ENCODE data around the gene STOX2.
"Not testable (repeated sequence)": the region's sequence is repeated elsewhere in the genome, so short reads cannot be mapped to it uniquely, and the experiment has no call there.

The STOX2 gene

GRCh38 chr4:183935355-183936005 is 30.4 kb downstream of the STOX2 start:
- in situ Hi-C loops (cut with MboI; ENCODE audit: low sequenced_read_pairs) = no loop called here

DNA sequence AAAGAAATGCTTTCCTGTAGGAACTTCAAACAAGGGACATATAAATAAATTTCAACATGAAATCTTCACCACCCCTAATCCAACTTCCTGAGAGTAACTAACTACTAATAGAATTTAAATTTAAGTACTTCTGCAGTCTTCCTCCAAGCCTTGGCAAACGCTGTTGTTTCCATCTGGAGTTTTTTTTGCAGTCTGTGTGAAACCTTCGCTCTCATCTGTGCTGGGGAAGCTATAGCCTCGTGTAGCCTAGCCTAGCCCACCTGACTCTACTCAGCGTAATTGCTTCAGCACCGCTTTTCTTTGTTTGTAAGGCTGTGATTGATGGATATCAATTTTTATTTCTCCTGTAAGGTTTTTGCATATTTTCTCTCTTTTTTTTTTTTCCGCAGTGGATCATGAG is 30.9 kb downstream of the STOX2 start:
- in situ Hi-C loops (cut with MboI; ENCODE audit: low sequenced_read_pairs) = no loop called here

- in situ Hi-C loops (cut with MboI; ENCODE audit: low sequenced_read_pairs) = no loop called here
Measured at GRCh38 chr4:183936574-183937345, 31.7 kb downstream of the STOX2 start.

DNA sequence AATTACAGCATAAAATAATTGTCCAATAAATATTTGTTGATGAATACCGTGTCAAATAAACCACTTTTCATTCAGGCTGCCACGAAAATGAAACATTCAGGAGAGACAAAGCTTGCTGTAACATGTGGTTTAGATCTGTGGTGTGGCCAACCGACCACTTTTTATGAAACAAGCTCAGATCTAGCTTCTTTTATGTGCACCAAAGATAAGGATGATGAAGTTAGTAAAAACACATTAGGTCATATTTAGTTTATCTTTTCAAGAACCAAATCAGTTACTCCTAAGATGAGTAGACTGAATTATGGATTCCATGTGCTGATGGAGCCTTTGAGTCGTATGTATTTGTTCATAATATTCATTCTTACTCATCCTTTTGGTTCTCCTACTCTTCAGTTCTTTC is 35.8 kb downstream of the STOX2 start:
- in situ Hi-C loops (cut with MboI; ENCODE audit: low sequenced_read_pairs) = no loop called here

DNA sequence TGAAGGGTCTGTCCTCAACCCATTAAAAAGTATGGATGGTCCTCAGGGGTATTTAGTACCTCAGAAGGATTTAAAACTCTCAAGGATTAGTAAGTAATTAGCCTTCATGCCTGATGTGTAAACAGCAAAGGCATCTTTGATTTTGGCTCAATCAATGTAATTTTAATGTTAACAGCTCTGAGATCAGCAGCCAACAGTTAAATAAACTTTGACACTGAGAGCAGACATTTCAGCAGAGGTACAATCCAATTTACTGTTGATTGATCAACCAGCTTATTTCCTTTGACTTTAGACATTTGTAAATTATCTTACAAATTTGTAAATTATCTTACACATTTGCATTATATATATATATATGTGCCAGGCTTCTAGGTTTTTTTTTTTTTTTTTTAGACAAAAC is 36.9 kb downstream of the STOX2 start:
- in situ Hi-C loops (cut with MboI; ENCODE audit: low sequenced_read_pairs) = no loop called here

DNA sequence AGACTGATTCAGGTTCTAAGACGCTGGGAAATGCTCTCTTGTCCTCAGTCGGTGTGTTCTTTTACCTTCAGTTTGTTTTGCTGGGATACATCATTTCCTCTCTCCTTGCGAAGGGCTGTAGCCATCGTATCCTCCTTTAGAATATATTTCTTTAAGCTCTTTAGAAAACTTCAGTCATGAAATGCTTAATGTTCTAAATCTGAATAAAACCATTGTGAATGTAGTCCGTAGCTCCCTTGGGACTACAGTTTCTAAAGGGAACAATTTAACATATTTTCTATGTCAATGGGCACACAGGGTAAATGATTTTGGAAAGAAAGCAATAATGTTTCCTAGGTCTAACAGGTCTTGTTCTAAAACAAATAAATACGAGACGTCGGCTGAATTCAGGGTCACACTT is 40.6 kb downstream of the STOX2 start:
- in situ Hi-C loops (cut with MboI; ENCODE audit: low sequenced_read_pairs) = no loop called here

DNA sequence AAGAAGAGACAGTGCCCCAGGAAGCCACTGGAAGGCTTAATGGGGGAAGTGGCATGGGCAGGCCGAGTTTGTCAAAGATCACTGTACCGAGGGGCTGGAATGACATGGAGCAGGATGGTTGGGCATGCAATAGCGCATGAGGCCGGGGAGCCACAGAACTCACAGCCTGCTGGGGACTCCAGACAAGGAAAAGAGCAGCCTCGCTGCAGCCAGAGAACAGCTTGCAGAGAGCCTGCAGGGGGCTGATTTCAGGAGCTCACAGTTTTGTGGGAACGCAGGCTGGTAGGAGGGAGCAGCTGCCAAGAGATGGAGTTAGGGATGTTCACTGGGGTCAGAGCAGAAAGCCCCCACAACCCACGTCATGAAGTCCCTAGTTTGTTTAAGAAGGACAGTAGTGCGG is 45.4 kb downstream of the STOX2 start:
- in situ Hi-C loops (cut with MboI; ENCODE audit: low sequenced_read_pairs) = no loop called here

GRCh38 chr4:183952652-183953051 is 47.5 kb downstream of the STOX2 start:
- in situ Hi-C loops (cut with MboI; ENCODE audit: low sequenced_read_pairs) = not testable (repeated sequence)

GRCh38 chr4:183959319-183960045 is 54.4 kb downstream of the STOX2 start:
- in situ Hi-C loops (cut with MboI; ENCODE audit: low sequenced_read_pairs) = no loop called here

DNA sequence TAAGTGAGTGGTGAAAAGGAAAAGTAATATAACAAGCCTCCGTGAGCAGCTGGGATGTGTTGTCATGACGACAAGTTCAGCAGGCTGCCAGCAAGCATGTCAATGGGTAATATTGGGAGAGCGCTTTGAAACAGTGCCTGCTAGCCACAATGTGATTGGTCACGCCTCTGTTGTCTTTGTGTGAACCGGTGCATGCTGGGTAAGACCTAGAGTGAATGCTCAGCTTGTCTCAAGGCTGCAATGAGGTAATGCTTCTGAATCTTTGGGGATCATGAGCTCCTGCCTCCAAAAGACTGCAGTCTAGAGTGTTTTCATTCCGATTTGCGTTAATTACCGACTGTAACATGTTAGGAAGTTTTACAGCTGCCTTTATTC is 54.9 kb downstream of the STOX2 start:
- in situ Hi-C loops (cut with MboI; ENCODE audit: low sequenced_read_pairs) = no loop called here

DNA sequence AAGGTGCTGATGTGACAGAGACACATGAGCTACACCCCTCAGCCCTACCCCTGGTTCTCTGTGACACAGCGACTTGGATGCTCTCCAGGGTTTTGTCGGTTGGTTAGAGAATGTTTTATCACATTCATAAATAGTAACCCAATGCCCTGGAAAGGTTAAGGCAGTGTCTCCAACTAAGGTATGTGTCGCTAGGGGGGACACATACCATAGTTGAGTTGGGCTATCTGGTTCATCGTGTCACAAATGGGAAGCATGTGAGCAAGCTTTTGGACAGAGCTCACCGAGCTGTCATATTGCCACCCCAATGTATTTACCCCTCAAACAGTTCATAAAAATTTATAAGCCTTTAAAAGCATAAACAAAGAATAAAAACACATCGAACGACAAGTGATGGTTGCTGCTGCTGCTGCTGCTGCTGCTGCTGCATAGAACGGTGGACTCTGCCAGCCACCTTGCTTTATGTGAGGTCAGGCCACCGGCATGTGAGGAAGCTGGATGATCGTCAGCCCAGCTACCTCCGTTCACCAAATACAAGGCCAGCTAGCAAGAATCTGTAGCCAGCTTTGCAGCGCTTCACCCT is 55.9 kb downstream of the STOX2 start:
- in situ Hi-C loops (cut with MboI; ENCODE audit: low sequenced_read_pairs) = no loop called here

- in situ Hi-C loops (cut with MboI; ENCODE audit: low sequenced_read_pairs) = no loop called here
Measured at GRCh38 chr4:183961795-183962194, 56.7 kb downstream of the STOX2 start.

GRCh38 chr4:183962419-183962818 is 57.3 kb downstream of the STOX2 start:
- in situ Hi-C loops (cut with MboI; ENCODE audit: low sequenced_read_pairs) = no loop called here

DNA sequence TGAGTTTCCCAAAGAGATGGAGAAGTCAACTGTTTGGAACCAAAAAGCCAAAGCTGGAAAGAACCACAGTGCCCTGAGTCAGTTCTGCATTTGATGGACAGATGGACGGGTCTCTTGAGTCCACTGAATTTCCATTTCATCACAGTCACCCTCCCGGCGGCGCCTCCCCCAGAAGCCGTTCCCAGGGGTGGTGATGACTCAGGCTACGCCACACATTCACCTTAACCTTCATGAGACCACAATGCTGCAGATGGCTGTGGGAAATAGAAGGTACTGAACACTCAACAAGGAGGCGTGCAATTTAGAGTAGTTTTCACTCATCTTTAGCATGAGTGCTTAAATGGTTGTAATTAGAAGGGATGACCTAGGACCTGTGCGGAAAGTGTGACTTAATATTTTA is 61.3 kb downstream of the STOX2 start:
- in situ Hi-C loops (cut with MboI; ENCODE audit: low sequenced_read_pairs) = no loop called here

GRCh38 chr4:183967266-183967665 is 62.2 kb downstream of the STOX2 start:
- in situ Hi-C loops (cut with MboI; ENCODE audit: low sequenced_read_pairs) = no loop called here

- in situ Hi-C loops (cut with MboI; ENCODE audit: low sequenced_read_pairs) = no loop called here
Measured at GRCh38 chr4:183968502-183968901, 63.4 kb downstream of the STOX2 start.

DNA sequence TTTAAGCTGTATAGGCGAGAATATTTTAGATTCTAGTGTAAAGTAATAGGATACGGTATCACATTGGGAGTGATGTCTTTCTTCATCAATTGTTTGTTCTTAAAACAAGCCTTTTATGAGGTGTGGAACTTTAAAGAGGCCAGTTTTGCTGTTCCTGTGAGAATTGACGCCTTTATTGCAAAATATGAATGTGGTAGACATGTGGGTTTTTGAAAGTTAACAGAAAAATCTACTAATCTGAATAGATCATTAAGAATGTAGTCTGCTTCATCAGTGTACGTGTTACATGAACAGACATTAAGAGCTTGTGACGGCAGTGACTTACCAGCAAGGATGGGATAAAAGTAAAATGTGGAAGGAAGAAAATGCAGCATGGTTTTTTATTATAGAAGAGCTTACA is 63.8 kb downstream of the STOX2 start:
- in situ Hi-C loops (cut with MboI; ENCODE audit: low sequenced_read_pairs) = no loop called here

DNA sequence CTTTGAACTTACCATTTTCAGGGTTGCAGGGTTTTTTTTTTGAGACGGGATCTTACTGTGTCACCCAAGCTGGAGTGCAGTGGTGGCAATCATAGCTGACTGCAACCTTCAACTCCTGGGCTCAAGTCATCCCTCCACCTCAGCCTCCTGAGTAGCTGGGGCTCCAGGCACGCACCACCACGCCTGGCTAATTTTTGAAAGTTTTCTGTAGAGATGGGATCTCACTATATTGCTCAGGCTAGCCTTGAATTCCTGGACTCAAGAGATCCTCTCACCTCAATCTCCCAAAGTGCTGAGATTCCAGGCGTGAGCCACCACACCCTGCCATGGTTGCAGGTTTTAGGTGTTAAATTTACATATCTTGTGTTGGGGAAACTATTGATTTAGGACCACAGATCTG is 64.5 kb downstream of the STOX2 start:
- in situ Hi-C loops (cut with MboI; ENCODE audit: low sequenced_read_pairs) = no loop called here

- in situ Hi-C loops (cut with MboI; ENCODE audit: low sequenced_read_pairs) = no loop called here
Measured at GRCh38 chr4:183971929-183972490, 66.9 kb downstream of the STOX2 start.

GRCh38 chr4:183977707-183978106 is 72.6 kb downstream of the STOX2 start:
- in situ Hi-C loops (cut with MboI; ENCODE audit: low sequenced_read_pairs) = no loop called here

DNA sequence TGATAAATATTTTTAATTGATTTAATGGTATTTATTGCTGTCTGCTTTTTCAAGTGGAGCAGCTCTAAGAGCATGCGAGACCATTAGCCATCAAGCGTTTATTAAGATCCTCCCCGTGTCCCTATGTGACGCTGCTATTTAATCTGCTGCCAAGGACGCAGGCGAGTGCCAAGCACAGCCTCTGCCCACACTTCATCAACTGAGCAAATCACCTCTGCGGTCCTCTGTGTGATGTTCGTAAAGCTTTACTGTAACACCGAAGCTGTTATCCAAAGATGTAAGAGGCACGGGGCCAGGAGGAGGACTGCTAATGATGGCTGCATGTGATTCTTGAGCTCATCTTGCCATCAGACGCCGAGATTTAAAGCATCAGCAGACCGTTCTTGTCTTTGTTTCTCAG is 79.5 kb downstream of the STOX2 start:
- in situ Hi-C loops (cut with MboI; ENCODE audit: low sequenced_read_pairs) = no loop called here
